PC-3 (cell line): ENCODE measurements around the gene ROBO2. TPM values are rescaled to one million over a fixed set of nuclear protein-coding genes. Genes with fewer than 3 reads are reported as not detected.

Source experiments
- ATAC-seq: fragments of 200-7000 bp; cut with Tn5 transposase; 2 replicates; pipeline ENCODE4 v1.9.1; 2020; ENCODE audit warnings: mild to moderate bottlenecking, moderate library complexity
- BruUV-seq: library from RNA; stranded (reverse); fragments of 400-500 nt; replicated peaks from 2 replicates; lab custom pipeline; 2021; lab: Mats Ljungman, UMichigan
- CTCF ChIA-PET: fragments of 300-600 bp; sonication (Branson Sonifier 250); formaldehyde crosslinking; loops from one replicate; lab custom pipeline; 2022; ENCODE audit warnings: antibody characterized with exemption; lab: Charles Lee
- POLR2A ChIA-PET: fragments of 300-600 bp; sonication (Branson Sonifier 250); formaldehyde crosslinking; loops from one replicate; lab custom pipeline; 2022; ENCODE audit warnings: antibody characterized with exemption; ENCODE audit not compliant: unreplicated experiment; lab: Charles Lee
- DNase-seq: peaks from one replicate; pipeline ENCODE4 v3.0.0-alpha.2; 2015
- H2AFZ ChIP-seq: fragments of 300-600 bp; sonication (generic); 2 replicates; pipeline ENCODE4 v1.6.0; 2016; ENCODE audit warnings: antibody characterized with exemption, low read length
- H3F3A ChIP-seq: fragments of 300-600 bp; sonication (generic); one replicate; pipeline ENCODE4 v1.6.0; 2017; ENCODE audit warnings: antibody characterized with exemption, low read length, control low read depth, mild to moderate bottlenecking; ENCODE audit not compliant: unreplicated experiment
- H3K27ac ChIP-seq: fragments of 300-600 bp; sonication (generic); 2 replicates; pipeline ENCODE4 v1.5.1; 2016; ENCODE audit warnings: mild to moderate bottlenecking, low read length
- H3K27me3 ChIP-seq: fragments of 300-600 bp; sonication (generic); 2 replicates; pipeline ENCODE4 v1.6.1; 2016; ENCODE audit warnings: low read length, mixed read lengths
- H3K36me3 ChIP-seq: fragments of 300-600 bp; sonication (generic); 2 replicates; pipeline ENCODE4 v1.6.1; 2016; ENCODE audit warnings: low read depth, mixed run types, low read length, mixed read lengths
- H3K4me1 ChIP-seq: fragments of 300-600 bp; sonication (generic); 2 replicates; pipeline ENCODE4 v1.5.1; 2016; ENCODE audit warnings: low read length; ENCODE audit not compliant: insufficient read depth
- H3K4me2 ChIP-seq: fragments of 300-600 bp; sonication (generic); 2 replicates; pipeline ENCODE4 v1.6.0; 2016; ENCODE audit warnings: low read length
- H3K4me3 ChIP-seq: fragments of 300-600 bp; sonication (generic); 2 replicates; pipeline ENCODE4 v1.5.1; 2016; ENCODE audit warnings: mild to moderate bottlenecking, low read length, mixed read lengths
- H3K79me2 ChIP-seq: fragments of 300-600 bp; sonication (generic); 2 replicates; pipeline ENCODE4 v1.6.1; 2017; ENCODE audit warnings: low read length, mixed read lengths
- H3K9ac ChIP-seq: fragments of 300-600 bp; sonication (generic); 2 replicates; pipeline ENCODE4 v1.6.0; 2016; ENCODE audit warnings: mild to moderate bottlenecking, low read length
- H3K9me2 ChIP-seq: fragments of 300-600 bp; sonication (generic); replicated peaks from 2 replicates; pipeline ENCODE4 v1.6.1; 2016; ENCODE audit warnings: mixed run types, low read length, mixed read lengths
- H3K9me3 ChIP-seq: fragments of 300-600 bp; sonication (generic); 2 replicates; pipeline ENCODE4 v1.6.1; 2016; ENCODE audit warnings: low read length, mixed read lengths
- H4K20me1 ChIP-seq: fragments of 300-600 bp; sonication (generic); 2 replicates; pipeline ENCODE4 v1.6.1; 2016; ENCODE audit warnings: low read length, mixed read lengths
- EZH2 ChIP-seq: fragments of 300-600 bp; sonication (generic); IDR thresholded peaks from one replicate; pipeline ENCODE4 v1.6.1; 2017; ENCODE audit warnings: antibody characterized with exemption, mild to moderate bottlenecking, low read length; ENCODE audit not compliant: unreplicated experiment
- EZH2phosphoT487 ChIP-seq: fragments of 300-600 bp; sonication (generic); IDR thresholded peaks from 2 replicates; pipeline ENCODE4 v1.6.1; 2018; ENCODE audit warnings: mild to moderate bottlenecking, antibody characterized with exemption, low read length, borderline replicate concordance
- intact Hi-C: fragments of 100-400 bp; cut with micrococcal nuclease; formaldehyde crosslinking; loops from 2 replicates; pipeline ENCODE4 v1.9.0; 2023
- total RNA-seq: library from RNA; depleted of rRNA; stranded (reverse); fragments of >200 nt; gene quantifications from 2 replicates; pipeline ENCODE4 v1.2.3, GENCODE V29; 2014
- TF ChIP-seq, protein P1 (sequence below): fragments of 300-600 bp; sonication (generic); conservative IDR thresholded peaks from 2 replicates; pipeline ENCODE4 v1.5.1; 2017; ENCODE audit warnings: antibody characterized with exemption, low read depth, mild to moderate bottlenecking, low read length

Gene ROBO2
- total RNA-seq, 1 experiment from 2014 or later = not detected

DNA sequence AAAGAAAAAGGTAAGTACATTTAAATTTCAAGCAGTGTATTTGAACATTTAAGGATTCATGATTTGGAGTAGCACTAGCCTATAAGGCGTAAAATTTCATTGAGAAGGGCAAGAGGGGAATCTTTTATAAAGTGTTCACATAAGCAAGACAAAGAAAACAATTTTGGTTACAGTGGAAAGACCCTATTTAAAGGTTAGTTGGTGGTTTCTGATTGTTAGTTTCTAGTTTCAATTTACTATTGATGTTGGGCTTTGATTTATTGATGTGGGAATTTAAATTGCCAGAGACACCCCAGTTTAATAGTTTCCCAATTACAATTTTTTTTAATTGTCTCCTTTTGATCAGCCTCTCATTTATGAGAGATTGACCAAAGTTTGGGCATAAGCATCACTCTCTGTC is 19.5 kb downstream of the ROBO2 start:
- DNase-seq = no peak
- Histone ChIP-seq H3F3A (no peaks in the 10 kb centered on the region), H3K27ac (no peak overlapping the region), H3K27me3 (no peaks in the 10 kb centered on the region), H3K4me2 (no peak overlapping the region), H3K9me3 (no peaks in the 10 kb centered on the region), H3K4me3 (no peak overlapping the region), H3K79me2 (no peaks in the 10 kb centered on the region), H3K9me2 (no peaks in the 10 kb centered on the region), H3K36me3 (no peaks in the 10 kb centered on the region), H3K4me1 (no peaks in the 10 kb centered on the region), H3K9ac (no peak overlapping the region), H2AFZ (no peak overlapping the region), H4K20me1 (no peaks in the 10 kb centered on the region)
- CTCF ChIA-PET = no interaction called here
- no TSS peak for BruUV-seq
- ATAC-seq = no peak
- intact Hi-C loops = no loop called here
- POLR2A ChIA-PET = no interaction called here
- no peak for TF ChIP-seq EZH2
- TF ChIP-seq, protein P1, sequence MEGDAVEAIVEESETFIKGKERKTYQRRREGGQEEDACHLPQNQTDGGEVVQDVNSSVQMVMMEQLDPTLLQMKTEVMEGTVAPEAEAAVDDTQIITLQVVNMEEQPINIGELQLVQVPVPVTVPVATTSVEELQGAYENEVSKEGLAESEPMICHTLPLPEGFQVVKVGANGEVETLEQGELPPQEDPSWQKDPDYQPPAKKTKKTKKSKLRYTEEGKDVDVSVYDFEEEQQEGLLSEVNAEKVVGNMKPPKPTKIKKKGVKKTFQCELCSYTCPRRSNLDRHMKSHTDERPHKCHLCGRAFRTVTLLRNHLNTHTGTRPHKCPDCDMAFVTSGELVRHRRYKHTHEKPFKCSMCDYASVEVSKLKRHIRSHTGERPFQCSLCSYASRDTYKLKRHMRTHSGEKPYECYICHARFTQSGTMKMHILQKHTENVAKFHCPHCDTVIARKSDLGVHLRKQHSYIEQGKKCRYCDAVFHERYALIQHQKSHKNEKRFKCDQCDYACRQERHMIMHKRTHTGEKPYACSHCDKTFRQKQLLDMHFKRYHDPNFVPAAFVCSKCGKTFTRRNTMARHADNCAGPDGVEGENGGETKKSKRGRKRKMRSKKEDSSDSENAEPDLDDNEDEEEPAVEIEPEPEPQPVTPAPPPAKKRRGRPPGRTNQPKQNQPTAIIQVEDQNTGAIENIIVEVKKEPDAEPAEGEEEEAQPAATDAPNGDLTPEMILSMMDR = no peak
- no peak for TF ChIP-seq EZH2phosphoT487

- intact Hi-C loops = no loop called here
- CTCF ChIA-PET = no interaction called here
- no TSS peak for BruUV-seq
Measured at GRCh38 chr3:77063423-77063822, 23.5 kb downstream of the ROBO2 start.

GRCh38 chr3:77065750-77066149 is 25.9 kb downstream of the ROBO2 start:
- Histone ChIP-seq H2AFZ (no peak overlapping the region), H3F3A (no peaks in the 10 kb centered on the region), H3K9ac (no peak overlapping the region), H3K9me3 (no peaks in the 10 kb centered on the region), H3K9me2 (no peaks in the 10 kb centered on the region), H3K27ac (no peak overlapping the region), H4K20me1 (no peaks in the 10 kb centered on the region), H3K79me2 (no peaks in the 10 kb centered on the region), H3K4me3 (no peak overlapping the region), H3K4me1 (no peaks in the 10 kb centered on the region), H3K36me3 (no peaks in the 10 kb centered on the region), H3K27me3 (peaks cover 13% of the 10 kb centered on the region), H3K4me2 (no peak overlapping the region)
- no TSS peak for BruUV-seq
- DNase-seq = no peak
- ATAC-seq = no peak
- ChIA-PET POLR2A (no interaction called here), CTCF (no interaction called here)
- TF ChIP-seq, protein P1 = no peak
- TF ChIP-seq EZH2phosphoT487 = no peak
- TF ChIP-seq EZH2 = no peak
- intact Hi-C loops = no loop called here

More at GRCh38 chr3:77063423-77063822, 23.5 kb downstream of the ROBO2 start:
- Histone ChIP-seq H3K9me2 (no peaks in the 10 kb centered on the region), H3K27ac (no peak overlapping the region), H4K20me1 (no peaks in the 10 kb centered on the region), H3K4me2 (no peak overlapping the region), H3K4me3 (no peak overlapping the region), H3K36me3 (no peaks in the 10 kb centered on the region), H3K4me1 (no peaks in the 10 kb centered on the region), H3F3A (no peaks in the 10 kb centered on the region), H2AFZ (no peak overlapping the region), H3K9me3 (no peaks in the 10 kb centered on the region), H3K9ac (no peak overlapping the region), H3K27me3 (no peaks in the 10 kb centered on the region), H3K79me2 (no peaks in the 10 kb centered on the region)
- POLR2A ChIA-PET = interaction anchor here (0.8 kb wide), 1 partner anchor 227 kb away, joined by 27 read pairs; no protein-coding TSS in a partner anchor
- no peak for DNase-seq
- no peak for ATAC-seq
- TF ChIP-seq EZH2 (no peak), EZH2phosphoT487 (no peak)
- TF ChIP-seq, protein P1 = no peak
